ENCODE results near the gene PTPN11.
"Not testable (repeated sequence)": the region's sequence is repeated elsewhere in the genome, so short reads cannot be mapped to it uniquely, and the experiment has no call there.

The PTPN11 gene

GRCh38 chr12:112518365-112518735 lies 99.6 kb downstream of the PTPN11 start:
- DNase-seq = no peak

GRCh38 chr12:112519841-112520340 lies 101.1 kb downstream of the PTPN11 start:
- DNase-seq = not testable (repeated sequence)

GRCh38 chr12:112523856-112524255 lies 105.1 kb downstream of the PTPN11 start:
- peak; percentile 20 for DNase-seq

GRCh38 chr12:112524269-112524668 lies 105.5 kb downstream of the PTPN11 start:
- DNase-seq = no peak

GRCh38 chr12:112524676-112525425 lies 106.1 kb downstream of the PTPN11 start:
- DNase-seq = no peak

- DNase-seq = no peak
Observed at GRCh38 chr12:112525426-112525809, 106.7 kb downstream of the PTPN11 start.

- no peak for DNase-seq
Observed at GRCh38 chr12:112527082-112527481, 108.3 kb downstream of the PTPN11 start.

GRCh38 chr12:112527501-112527900 lies 108.8 kb downstream of the PTPN11 start:
- peak; percentile 54 for DNase-seq

- DNase-seq = no peak
Observed at GRCh38 chr12:112528521-112528920, 109.8 kb downstream of the PTPN11 start.

GRCh38 chr12:112530941-112531340 lies 112.2 kb downstream of the PTPN11 start:
- no peak for DNase-seq

- no peak for DNase-seq
Observed at GRCh38 chr12:112532106-112532505, 113.4 kb downstream of the PTPN11 start.

GRCh38 chr12:112533528-112533927 lies 114.8 kb downstream of the PTPN11 start:
- DNase-seq = no peak

GRCh38 chr12:112535017-112535416 lies 116.3 kb downstream of the PTPN11 start:
- DNase-seq = no peak

GRCh38 chr12:112535637-112536366 lies 117.1 kb downstream of the PTPN11 start:
- no peak for DNase-seq

- no peak for DNase-seq
Observed at GRCh38 chr12:112536367-112536730, 117.6 kb downstream of the PTPN11 start.

GRCh38 chr12:112537710-112538396 lies 119.1 kb downstream of the PTPN11 start:
- DNase-seq = no peak

- no peak for DNase-seq
Observed at GRCh38 chr12:112538740-112539139, 120.0 kb downstream of the PTPN11 start.

GRCh38 chr12:112539221-112539620 lies 120.5 kb downstream of the PTPN11 start:
- DNase-seq = no peak

GRCh38 chr12:112540021-112540420 lies 121.3 kb downstream of the PTPN11 start:
- DNase-seq = no peak

- no peak for DNase-seq
Observed at GRCh38 chr12:112543751-112544150, 125.0 kb downstream of the PTPN11 start.

- no peak for DNase-seq
Observed at GRCh38 chr12:112546339-112546738, 127.6 kb downstream of the PTPN11 start.

- DNase-seq = no peak
Observed at GRCh38 chr12:112546996-112547395, 128.2 kb downstream of the PTPN11 start.

GRCh38 chr12:112549031-112549430 lies 130.3 kb downstream of the PTPN11 start:
- DNase-seq = peak; percentile 31

- DNase-seq = no peak
Observed at GRCh38 chr12:112551681-112552080, 132.9 kb downstream of the PTPN11 start.
